Mammary epithelial cell (primary cell): ENCODE measurements around the gene NUP210.

Source experiments
- EZH2 ChIP-seq: IDR thresholded peaks from 2 replicates; pipeline ENCODE4 v1.6.1; 2012; ENCODE audit warnings: low read length, inconsistent platforms, borderline replicate concordance
- TF ChIP-seq, protein P1 (sequence below), 2 donors: IDR thresholded peaks in 1 of 2; conservative IDR thresholded peaks in 1 of 2; 2 replicates each; pipeline ENCODE4 v1.5.1; 2011 to 2012; ENCODE audit warnings: inconsistent platforms in 2 of 2, low read length in 2 of 2, mild to moderate bottlenecking in 2 of 2, control low read depth in 1 of 2, low read depth in 1 of 2; ENCODE audit not compliant: insufficient read depth in 1 of 2; ENCODE audit errors: extremely low read depth in 1 of 2

- TF ChIP-seq, protein P1, sequence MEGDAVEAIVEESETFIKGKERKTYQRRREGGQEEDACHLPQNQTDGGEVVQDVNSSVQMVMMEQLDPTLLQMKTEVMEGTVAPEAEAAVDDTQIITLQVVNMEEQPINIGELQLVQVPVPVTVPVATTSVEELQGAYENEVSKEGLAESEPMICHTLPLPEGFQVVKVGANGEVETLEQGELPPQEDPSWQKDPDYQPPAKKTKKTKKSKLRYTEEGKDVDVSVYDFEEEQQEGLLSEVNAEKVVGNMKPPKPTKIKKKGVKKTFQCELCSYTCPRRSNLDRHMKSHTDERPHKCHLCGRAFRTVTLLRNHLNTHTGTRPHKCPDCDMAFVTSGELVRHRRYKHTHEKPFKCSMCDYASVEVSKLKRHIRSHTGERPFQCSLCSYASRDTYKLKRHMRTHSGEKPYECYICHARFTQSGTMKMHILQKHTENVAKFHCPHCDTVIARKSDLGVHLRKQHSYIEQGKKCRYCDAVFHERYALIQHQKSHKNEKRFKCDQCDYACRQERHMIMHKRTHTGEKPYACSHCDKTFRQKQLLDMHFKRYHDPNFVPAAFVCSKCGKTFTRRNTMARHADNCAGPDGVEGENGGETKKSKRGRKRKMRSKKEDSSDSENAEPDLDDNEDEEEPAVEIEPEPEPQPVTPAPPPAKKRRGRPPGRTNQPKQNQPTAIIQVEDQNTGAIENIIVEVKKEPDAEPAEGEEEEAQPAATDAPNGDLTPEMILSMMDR (conservative IDR thresholded peaks at IDR 0.05 in 1 of 2, IDR thresholded peaks at IDR 0.05 in 1 of 2; ENCODE audit: extremely low read depth in 1 of 2, insufficient read depth in 1 of 2, low read depth in 1 of 2, low read length in 2 of 2), result no peak
- TF ChIP-seq EZH2, result no peak
Measured at GRCh38 chr3:13426591-13426990, 6.5 kb upstream of the NUP210 start.
